ENCODE data around the gene NCBP2.

The NCBP2 gene

DNA sequence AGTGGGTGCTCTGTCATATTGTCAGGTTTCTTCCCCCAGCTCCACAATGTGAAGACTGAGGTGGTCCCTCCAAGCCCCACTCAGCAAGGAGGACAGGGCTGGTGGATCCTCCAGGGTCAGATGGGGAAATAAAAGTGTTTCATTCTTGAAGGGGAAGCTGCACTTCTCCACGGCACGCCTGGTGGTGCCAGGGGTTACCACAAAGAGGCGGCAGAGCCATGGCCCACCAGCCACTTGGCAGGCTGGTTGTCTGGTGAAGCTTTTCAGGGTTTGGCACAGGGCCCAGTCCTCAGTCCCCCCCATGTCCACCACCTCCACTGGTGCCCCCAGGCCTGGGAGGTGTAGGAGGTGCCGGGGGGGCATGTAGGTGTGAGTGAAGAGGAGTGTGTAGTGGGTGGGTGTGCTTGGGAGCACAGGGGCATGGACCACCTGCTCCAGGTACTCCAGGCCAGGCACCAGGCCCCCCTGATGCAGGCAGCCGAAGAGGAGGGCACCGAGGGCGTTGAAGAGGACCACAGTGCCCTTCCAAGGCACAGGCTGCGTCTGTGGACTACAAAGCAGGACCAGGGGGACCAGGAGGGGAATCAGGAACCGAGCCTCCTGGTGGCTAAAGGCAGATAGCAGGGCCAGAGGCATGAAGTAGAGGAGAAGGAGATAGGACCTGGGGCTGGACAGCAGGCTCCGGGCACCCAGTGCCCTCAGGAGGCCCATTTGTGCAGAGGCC, 5.0 kb upstream of the NCBP2 start:
- no peak for TF ChIP-seq FOXP2 (optimal IDR thresholded peaks at IDR 0.05; ENCODE audit: borderline replicate concordance, extremely low read depth, extremely low read length, insufficient read depth)
- no peak for TF ChIP-seq SIN3A (IDR thresholded peaks at IDR 0.05; ENCODE audit: borderline replicate concordance, insufficient read depth, low read length)
- TF ChIP-seq, protein P1, sequence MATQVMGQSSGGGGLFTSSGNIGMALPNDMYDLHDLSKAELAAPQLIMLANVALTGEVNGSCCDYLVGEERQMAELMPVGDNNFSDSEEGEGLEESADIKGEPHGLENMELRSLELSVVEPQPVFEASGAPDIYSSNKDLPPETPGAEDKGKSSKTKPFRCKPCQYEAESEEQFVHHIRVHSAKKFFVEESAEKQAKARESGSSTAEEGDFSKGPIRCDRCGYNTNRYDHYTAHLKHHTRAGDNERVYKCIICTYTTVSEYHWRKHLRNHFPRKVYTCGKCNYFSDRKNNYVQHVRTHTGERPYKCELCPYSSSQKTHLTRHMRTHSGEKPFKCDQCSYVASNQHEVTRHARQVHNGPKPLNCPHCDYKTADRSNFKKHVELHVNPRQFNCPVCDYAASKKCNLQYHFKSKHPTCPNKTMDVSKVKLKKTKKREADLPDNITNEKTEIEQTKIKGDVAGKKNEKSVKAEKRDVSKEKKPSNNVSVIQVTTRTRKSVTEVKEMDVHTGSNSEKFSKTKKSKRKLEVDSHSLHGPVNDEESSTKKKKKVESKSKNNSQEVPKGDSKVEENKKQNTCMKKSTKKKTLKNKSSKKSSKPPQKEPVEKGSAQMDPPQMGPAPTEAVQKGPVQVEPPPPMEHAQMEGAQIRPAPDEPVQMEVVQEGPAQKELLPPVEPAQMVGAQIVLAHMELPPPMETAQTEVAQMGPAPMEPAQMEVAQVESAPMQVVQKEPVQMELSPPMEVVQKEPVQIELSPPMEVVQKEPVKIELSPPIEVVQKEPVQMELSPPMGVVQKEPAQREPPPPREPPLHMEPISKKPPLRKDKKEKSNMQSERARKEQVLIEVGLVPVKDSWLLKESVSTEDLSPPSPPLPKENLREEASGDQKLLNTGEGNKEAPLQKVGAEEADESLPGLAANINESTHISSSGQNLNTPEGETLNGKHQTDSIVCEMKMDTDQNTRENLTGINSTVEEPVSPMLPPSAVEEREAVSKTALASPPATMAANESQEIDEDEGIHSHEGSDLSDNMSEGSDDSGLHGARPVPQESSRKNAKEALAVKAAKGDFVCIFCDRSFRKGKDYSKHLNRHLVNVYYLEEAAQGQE (IDR thresholded peaks at IDR 0.05; ENCODE audit: insufficient read depth in 1 of 2, low read depth in 2 of 2, low read length in 2 of 2), result no peak
- no peak for TF ChIP-seq TAF1 (IDR thresholded peaks at IDR 0.05; ENCODE audit: borderline replicate concordance, insufficient read depth, low read length)
- no peak for TF ChIP-seq POLR2AphosphoS5 (IDR thresholded peaks at IDR 0.05; ENCODE audit: low read depth, low read length)

DNA sequence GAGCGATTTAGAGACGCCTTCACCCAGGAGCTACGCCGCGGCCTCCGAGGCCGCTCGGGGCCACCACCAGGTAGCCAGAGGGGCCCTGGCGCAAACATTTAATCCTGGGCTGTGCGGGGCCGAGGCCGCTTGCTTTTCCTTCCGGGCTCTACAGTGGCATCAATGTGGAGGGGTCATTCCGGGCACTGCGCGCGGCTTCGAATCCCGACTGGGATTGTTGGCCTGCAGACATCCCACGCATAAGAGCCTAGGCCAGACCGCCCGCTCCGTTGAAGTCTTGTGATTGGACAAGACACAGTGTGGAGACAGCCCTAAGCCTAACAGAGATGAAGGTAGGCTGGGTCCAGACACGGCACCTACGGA, 568 bp upstream of the NCBP2 start:
- TF ChIP-seq, protein P1 (IDR thresholded peaks at IDR 0.05; ENCODE audit: insufficient read depth in 1 of 2, low read depth in 2 of 2, low read length in 2 of 2), result no peak
- TF ChIP-seq FOXP2 (optimal IDR thresholded peaks at IDR 0.05; ENCODE audit: borderline replicate concordance, extremely low read depth, extremely low read length, insufficient read depth) (no peak), TAF1 (IDR thresholded peaks at IDR 0.05; ENCODE audit: borderline replicate concordance, insufficient read depth, low read length) (no peak), POLR2AphosphoS5 (IDR thresholded peaks at IDR 0.05; ENCODE audit: low read depth, low read length) (no peak), SIN3A (IDR thresholded peaks at IDR 0.05; ENCODE audit: borderline replicate concordance, insufficient read depth, low read length) (no peak)

DNA sequence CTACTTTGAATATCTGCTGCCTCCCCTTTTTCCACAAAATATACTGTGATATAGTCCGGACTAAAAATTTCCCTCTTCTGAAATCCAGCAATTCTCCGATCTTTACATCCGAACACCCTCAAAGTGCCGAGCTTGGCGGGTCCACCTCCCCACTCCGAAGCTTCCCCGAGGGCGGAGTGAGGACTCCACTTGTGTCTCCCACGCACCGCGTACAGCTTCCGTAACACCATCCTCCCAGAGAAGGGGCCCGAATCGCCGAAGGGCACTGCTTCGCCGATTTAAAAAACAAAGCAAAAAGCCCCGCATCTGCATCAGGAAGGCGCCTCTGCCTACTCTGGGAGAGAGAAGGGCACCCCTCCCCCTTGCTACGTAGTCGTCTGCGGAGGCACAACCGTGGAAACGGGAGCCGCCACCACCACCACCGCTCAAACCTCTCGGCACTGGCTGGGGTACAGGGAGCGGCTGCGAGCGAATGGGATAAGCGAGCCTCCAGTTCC, 551 bp downstream of the NCBP2 start:
- no peak for TF ChIP-seq SIN3A (IDR thresholded peaks at IDR 0.05; ENCODE audit: borderline replicate concordance, insufficient read depth, low read length)
- no peak for TF ChIP-seq TAF1 (IDR thresholded peaks at IDR 0.05; ENCODE audit: borderline replicate concordance, insufficient read depth, low read length)
- TF ChIP-seq FOXP2 (optimal IDR thresholded peaks at IDR 0.05; ENCODE audit: borderline replicate concordance, extremely low read depth, extremely low read length, insufficient read depth), result no peak
- TF ChIP-seq POLR2AphosphoS5 (IDR thresholded peaks at IDR 0.05; ENCODE audit: low read depth, low read length), result no peak
- TF ChIP-seq, protein P1 (IDR thresholded peaks at IDR 0.05; ENCODE audit: insufficient read depth in 1 of 2, low read depth in 2 of 2, low read length in 2 of 2), result no peak

DNA sequence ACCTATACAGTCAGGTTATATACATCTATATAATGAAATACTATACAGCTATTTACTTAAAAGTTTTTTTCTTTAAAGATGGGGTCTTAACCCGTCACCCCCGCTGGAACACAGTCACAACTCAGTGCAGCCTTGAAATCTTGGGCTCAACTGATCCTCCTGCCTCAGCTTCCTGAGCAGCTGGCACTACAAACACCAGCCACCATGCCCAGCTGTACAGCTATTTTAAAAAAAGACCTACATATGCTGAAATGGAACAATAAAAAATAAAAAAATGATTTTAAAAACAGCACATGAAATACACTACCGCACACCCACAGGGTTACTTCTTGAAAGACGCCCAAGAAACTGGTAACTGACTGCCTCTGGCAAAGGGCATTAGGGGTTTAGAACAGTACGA, 3.8 kb downstream of the NCBP2 start:
- TF ChIP-seq FOXP2 (optimal IDR thresholded peaks at IDR 0.05; ENCODE audit: borderline replicate concordance, extremely low read depth, extremely low read length, insufficient read depth) (no peak), SIN3A (IDR thresholded peaks at IDR 0.05; ENCODE audit: borderline replicate concordance, insufficient read depth, low read length) (no peak), POLR2AphosphoS5 (IDR thresholded peaks at IDR 0.05; ENCODE audit: low read depth, low read length) (no peak), TAF1 (IDR thresholded peaks at IDR 0.05; ENCODE audit: borderline replicate concordance, insufficient read depth, low read length) (no peak)
- TF ChIP-seq, protein P1 (IDR thresholded peaks at IDR 0.05; ENCODE audit: insufficient read depth in 1 of 2, low read depth in 2 of 2, low read length in 2 of 2), result no peak
